Trophoblast cell (in vitro differentiated cells and primary cell): ENCODE measurements around the gene CCDC83.

Source experiments
- DNase-seq, 2 donors: peaks; one replicate each; pipeline ENCODE4 v3.0.0-alpha.2; 2016
- H2AFZ ChIP-seq: 2 replicates; pipeline ENCODE4 v1.6.1; 2013; ENCODE audit warnings: low read length, moderate library complexity, mild to moderate bottlenecking; ENCODE audit not compliant: insufficient read depth, poor library complexity
- H2AK5ac ChIP-seq: 2 replicates; pipeline ENCODE4 v1.6.1; 2013; ENCODE audit warnings: mild to moderate bottlenecking, low read length
- H2BK120ac ChIP-seq: 2 replicates; pipeline ENCODE4 v1.6.1; 2013; ENCODE audit warnings: low read length, mild to moderate bottlenecking, moderate library complexity; ENCODE audit not compliant: insufficient read depth, poor library complexity
- H2BK12ac ChIP-seq: 2 replicates; pipeline ENCODE4 v1.6.1; 2013; ENCODE audit warnings: mild to moderate bottlenecking, low read length, moderate library complexity
- H2BK5ac ChIP-seq: 2 replicates; pipeline ENCODE4 v1.6.1; 2013; ENCODE audit warnings: low read length, low read depth, moderate library complexity, mild to moderate bottlenecking; ENCODE audit not compliant: poor library complexity
- H3K14ac ChIP-seq: 2 replicates; pipeline ENCODE4 v1.6.1; 2013; ENCODE audit warnings: mild to moderate bottlenecking, low read length
- H3K18ac ChIP-seq: 2 replicates; pipeline ENCODE4 v1.6.1; 2013; ENCODE audit warnings: mild to moderate bottlenecking, low read length
- H3K23ac ChIP-seq: 2 replicates; pipeline ENCODE4 v1.6.1; 2013; ENCODE audit warnings: low read length
- H3K27ac ChIP-seq: 2 replicates; pipeline ENCODE4 v1.5.1; 2013; ENCODE audit warnings: low read depth, mild to moderate bottlenecking, inconsistent platforms, low read length, moderate library complexity
- H3K27me3 ChIP-seq: 2 replicates; pipeline ENCODE4 v1.6.1; 2013; ENCODE audit warnings: inconsistent platforms, mild to moderate bottlenecking, low read length, moderate library complexity; ENCODE audit not compliant: insufficient read depth
- H3K36me3 ChIP-seq, 2 experiments: 1 replicate in 1 of 2; 2 replicates in 1 of 2; pipeline ENCODE4 v1.6.1; 2013; ENCODE audit warnings: low read length in 2 of 2, mild to moderate bottlenecking in 2 of 2, moderate library complexity in 1 of 2; ENCODE audit not compliant: insufficient read depth in 2 of 2, control insufficient read depth in 1 of 2
- H3K4ac ChIP-seq: 2 replicates; pipeline ENCODE4 v1.6.1; 2013; ENCODE audit warnings: low read depth, mild to moderate bottlenecking, low read length, moderate library complexity
- H3K4me1 ChIP-seq, 2 experiments: 1 replicate in 1 of 2; 2 replicates in 1 of 2; pipeline ENCODE4 v1.6.1; 2013; ENCODE audit warnings: low read length in 2 of 2, mild to moderate bottlenecking in 2 of 2, moderate library complexity in 1 of 2; ENCODE audit not compliant: insufficient read depth in 2 of 2, control insufficient read depth in 1 of 2
- H3K4me2 ChIP-seq: 2 replicates; pipeline ENCODE4 v1.6.1; 2013; ENCODE audit warnings: inconsistent platforms, mild to moderate bottlenecking, low read length, moderate library complexity
- H3K4me3 ChIP-seq: 2 replicates; pipeline ENCODE4 v1.5.1; 2013; ENCODE audit warnings: mild to moderate bottlenecking, low read depth, low read length, inconsistent platforms
- H3K79me1 ChIP-seq: one replicate; pipeline ENCODE4 v1.6.1; 2013; ENCODE audit warnings: low read length
- H3K79me2 ChIP-seq: 2 replicates; pipeline ENCODE4 v1.6.1; 2013; ENCODE audit warnings: low read length, mild to moderate bottlenecking; ENCODE audit not compliant: control insufficient read depth, insufficient read depth, poor library complexity
- H3K9ac ChIP-seq: 2 replicates; pipeline ENCODE4 v1.6.1; 2013; ENCODE audit warnings: mild to moderate bottlenecking, low read length
- H3K9me3 ChIP-seq: 2 replicates; pipeline ENCODE4 v1.6.1; 2013; ENCODE audit warnings: low read depth, mild to moderate bottlenecking, control low read depth, inconsistent platforms, low read length; ENCODE audit not compliant: insufficient read depth
- H4K12ac ChIP-seq: 2 replicates; pipeline ENCODE4 v1.6.1; 2013; ENCODE audit warnings: low read depth, mild to moderate bottlenecking, low read length, moderate library complexity
- H4K8ac ChIP-seq: 2 replicates; pipeline ENCODE4 v1.6.1; 2013; ENCODE audit warnings: low read depth, mild to moderate bottlenecking, low read length, moderate library complexity
- H4K91ac ChIP-seq: one replicate; pipeline ENCODE4 v1.6.1; 2013; ENCODE audit warnings: low read depth, mild to moderate bottlenecking, low read length, moderate library complexity
- WGBS: extraction: QIAGEN DNeasy Blood & Tissue Kit; methylation state at CpG from one replicate; pipeline ENCODE4 v1.1.7; 2013; ENCODE audit warnings: missing lambda C conversion rate; ENCODE audit not compliant: insufficient read length, insufficient coverage; ENCODE audit errors: extremely low coverage; 5-methylcytosine and 5-hydroxymethylcytosine counted together

Gene CCDC83

GRCh38 chr11:85809191-85809590, 46.0 kb upstream of the CCDC83 start:
- Histone ChIP-seq H3K27me3 (no peaks in the 10 kb centered on the region), H3K79me1 (peaks cover 3% of the 10 kb centered on the region), H4K12ac (no peak overlapping the region)

GRCh38 chr11:85809863-85810262, 45.3 kb upstream of the CCDC83 start:
- Histone ChIP-seq H4K8ac (no peak overlapping the region), H2AK5ac (no peak overlapping the region), H3K14ac (no peak overlapping the region), H4K12ac (no peak overlapping the region), H4K91ac (no peak overlapping the region), H3K79me1 (peaks cover 3% of the 10 kb centered on the region), H3K4me2 (peak overlapping the region; percentile 79), H3K27me3 (no peaks in the 10 kb centered on the region), H2BK12ac (no peak overlapping the region), H2BK5ac (no peak overlapping the region), H3K79me2 (no peaks in the 10 kb centered on the region), H3K23ac (no peak overlapping the region), H3K27ac (no peak overlapping the region), H3K4me1 (peaks cover 9 to 14% of the 10 kb centered on the region in 2 experiments), H3K4ac (no peak overlapping the region), H2AFZ (no peak overlapping the region), H3K36me3 (no peaks in the 10 kb centered on the region), H3K9ac (no peak overlapping the region), H3K4me3 (no peak overlapping the region), H2BK120ac (peak overlapping the region; percentile 21), H3K18ac (no peak overlapping the region), H3K9me3 (no peaks in the 10 kb centered on the region)
- DNase-seq, result peak in 1 of 2 donors; percentile 56
- WGBS, result no CpG with 5 or more reads among the region's 4 CpGs

More at GRCh38 chr11:85809191-85809590, 46.0 kb upstream of the CCDC83 start:
- Histone ChIP-seq H3K18ac (no peak overlapping the region), H3K4ac (no peak overlapping the region), H2BK120ac (no peak overlapping the region), H2BK5ac (no peak overlapping the region), H3K4me3 (no peak overlapping the region), H2AK5ac (no peak overlapping the region), H2AFZ (no peak overlapping the region), H2BK12ac (no peak overlapping the region), H3K14ac (no peak overlapping the region), H4K8ac (no peak overlapping the region), H3K4me2 (no peak overlapping the region), H4K91ac (no peak overlapping the region), H3K9ac (no peak overlapping the region), H3K23ac (no peak overlapping the region), H3K9me3 (no peaks in the 10 kb centered on the region), H3K4me1 (peaks cover 9 to 14% of the 10 kb centered on the region in 2 experiments), H3K79me2 (no peaks in the 10 kb centered on the region), H3K36me3 (no peaks in the 10 kb centered on the region), H3K27ac (no peak overlapping the region)
- no CpG with 5 or more reads among the region's 4 CpGs for WGBS
- DNase-seq, result peak in 1 of 2 donors; percentile 8

GRCh38 chr11:85810521-85810870, 44.7 kb upstream of the CCDC83 start:
- Histone ChIP-seq H2BK5ac (no peak overlapping the region), H3K18ac (peak overlapping the region; percentile 3)
- no CpG with 5 or more reads among the region's 10 CpGs for WGBS

GRCh38 chr11:85810871-85811611, 44.1 kb upstream of the CCDC83 start, which contains the start of gene SYTL2:
Gene SYTL2 (minus strand): TSS chr11:85811141. CDS start chr11:85757725, 53,416 bp downstream.
- Histone ChIP-seq H3K18ac (peak within 1 kb of the TSS; percentile 3), H3K9me3 (no peaks in the 10 kb centered on the region), H3K4me3 (peak within 1 kb of the TSS; percentile 66), H3K23ac (no peak within 1 kb of the TSS), H3K4me1 (peaks cover 9 to 14% of the 10 kb centered on the region in 2 experiments), H3K27ac (no peak within 1 kb of the TSS), H4K12ac (no peak within 1 kb of the TSS), H3K36me3 (no peaks in the 10 kb centered on the region), H2BK12ac (peak within 1 kb of the TSS; percentile 28), H2BK5ac (no peak within 1 kb of the TSS), H3K9ac (no peak within 1 kb of the TSS), H3K4ac (no peak within 1 kb of the TSS), H2AK5ac (no peak within 1 kb of the TSS), H4K8ac (peak within 1 kb of the TSS; percentile 40), H3K79me1 (peaks cover 3% of the 10 kb centered on the region), H2AFZ (peak within 1 kb of the TSS; percentile 58), H3K79me2 (no peaks in the 10 kb centered on the region), H3K27me3 (no peaks in the 10 kb centered on the region), H2BK120ac (peak within 1 kb of the TSS; percentile 2), H4K91ac (peak within 1 kb of the TSS; percentile 22), H3K14ac (peak within 1 kb of the TSS; percentile 22), H3K4me2 (peak within 1 kb of the TSS; percentile 79)
- WGBS, result no CpG with 5 or more reads among the region's 72 CpGs
- peak; percentile 68 to 82 for DNase-seq

More at GRCh38 chr11:85810521-85810870, 44.7 kb upstream of the CCDC83 start:
- Histone ChIP-seq H3K9ac (no peak overlapping the region), H3K9me3 (no peaks in the 10 kb centered on the region), H3K4me3 (peak overlapping the region; percentile 66), H3K36me3 (no peaks in the 10 kb centered on the region), H3K4ac (no peak overlapping the region), H4K91ac (peak overlapping the region; percentile 22), H3K4me1 (peaks cover 9 to 14% of the 10 kb centered on the region in 2 experiments), H3K14ac (no peak overlapping the region), H3K79me2 (no peaks in the 10 kb centered on the region), H2BK12ac (no peak overlapping the region), H2AFZ (peak overlapping the region; percentile 40), H2AK5ac (no peak overlapping the region), H3K23ac (no peak overlapping the region), H4K8ac (peak overlapping the region; percentile 10), H3K27ac (no peak overlapping the region), H3K27me3 (no peaks in the 10 kb centered on the region), H4K12ac (no peak overlapping the region), H2BK120ac (peak overlapping the region; percentile 2), H3K79me1 (peaks cover 3% of the 10 kb centered on the region), H3K4me2 (peak overlapping the region; percentile 79)
- no peak for DNase-seq
